Skeletal muscle satellite cell (primary cell): Measurements from ENCODE around the gene SOHLH1.
"Not testable (repeated sequence)": the region's sequence is repeated elsewhere in the genome, so short reads cannot be mapped to it uniquely, and the experiment has no call there.

ENCODE experiments used
- H3K27me3 ChIP-seq: 2 replicates; pipeline ENCODE4 v1.7.0; 2013; ENCODE audit warnings: low read length; ENCODE audit not compliant: control insufficient read depth, insufficient read depth
- H3K36me3 ChIP-seq: 2 replicates; pipeline ENCODE4 v1.7.0; 2013; ENCODE audit warnings: mild to moderate bottlenecking, control low read depth, low read length; ENCODE audit not compliant: insufficient read depth
- H3K4me1 ChIP-seq: 2 replicates; pipeline ENCODE4 v1.7.0; 2013; ENCODE audit warnings: low read length; ENCODE audit not compliant: control insufficient read depth, insufficient read depth
- H3K4me2 ChIP-seq: 2 replicates; pipeline ENCODE4 v1.7.0; 2013; ENCODE audit warnings: mild to moderate bottlenecking, low read length
- H3K4me3 ChIP-seq: 2 replicates; pipeline ENCODE4 v1.7.0; 2013; ENCODE audit warnings: low read length
- H3K9ac ChIP-seq: 2 replicates; pipeline ENCODE4 v1.7.0; 2013; ENCODE audit warnings: mild to moderate bottlenecking, low read depth, low read length, moderate library complexity
- H3K9me3 ChIP-seq: replicated peaks from 2 replicates; pipeline ENCODE4 v1.7.0; 2013; ENCODE audit warnings: mild to moderate bottlenecking, control low read depth, low read length

Gene SOHLH1

DNA sequence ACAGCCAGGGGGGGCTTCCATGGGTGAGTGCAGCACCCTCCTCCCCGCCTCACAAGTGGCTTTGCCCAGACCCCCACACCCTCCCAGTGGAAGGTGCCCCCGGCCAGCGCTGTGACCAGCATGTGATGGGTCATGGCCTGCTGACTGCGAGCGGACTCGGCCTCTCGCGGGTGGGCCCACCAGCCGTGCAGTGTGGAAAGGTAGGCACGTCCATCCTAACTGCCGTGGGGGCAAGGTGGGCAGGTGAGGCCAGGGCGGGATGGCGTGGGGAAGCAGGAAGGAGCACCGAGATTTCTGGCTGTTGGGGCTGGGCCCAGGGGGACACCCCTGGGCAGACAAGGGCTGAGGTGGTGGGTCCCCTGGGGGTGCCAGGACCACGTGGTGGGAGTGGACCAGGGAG lies 12.1 kb downstream of the SOHLH1 start:
- Histone ChIP-seq H3K4me2 (no peak overlapping the region), H3K9me3 (no peaks in the 10 kb centered on the region), H3K4me3 (no peak overlapping the region), H3K27me3 (no peaks in the 10 kb centered on the region), H3K4me1 (peaks cover 2% of the 10 kb centered on the region), H3K9ac (no peak overlapping the region), H3K36me3 (no peaks in the 10 kb centered on the region)

DNA sequence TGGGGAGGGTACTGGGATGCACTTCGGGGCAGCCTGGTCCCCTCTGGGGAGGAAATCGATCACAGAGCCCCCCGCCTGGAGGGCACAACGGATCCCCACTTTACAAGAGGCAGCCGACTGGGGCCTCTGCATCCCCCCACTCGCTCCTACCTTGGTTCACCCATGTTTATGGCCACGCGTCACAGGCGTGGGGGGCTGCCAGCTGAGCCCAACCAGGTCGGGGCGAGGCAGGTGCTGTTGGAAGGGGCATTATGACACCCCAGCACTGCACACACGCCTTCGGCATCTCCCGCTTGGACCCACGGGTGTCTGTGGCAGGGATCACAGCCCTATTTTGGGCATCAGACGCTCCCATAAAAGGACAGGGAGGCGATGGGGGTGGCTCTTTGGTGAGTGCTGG lies 14.6 kb downstream of the SOHLH1 start:
- Histone ChIP-seq H3K9ac (no peak overlapping the region), H3K4me2 (no peak overlapping the region), H3K36me3 (no peaks in the 10 kb centered on the region), H3K4me3 (no peak overlapping the region), H3K9me3 (no peaks in the 10 kb centered on the region), H3K27me3 (no peaks in the 10 kb centered on the region), H3K4me1 (no peaks in the 10 kb centered on the region)

DNA sequence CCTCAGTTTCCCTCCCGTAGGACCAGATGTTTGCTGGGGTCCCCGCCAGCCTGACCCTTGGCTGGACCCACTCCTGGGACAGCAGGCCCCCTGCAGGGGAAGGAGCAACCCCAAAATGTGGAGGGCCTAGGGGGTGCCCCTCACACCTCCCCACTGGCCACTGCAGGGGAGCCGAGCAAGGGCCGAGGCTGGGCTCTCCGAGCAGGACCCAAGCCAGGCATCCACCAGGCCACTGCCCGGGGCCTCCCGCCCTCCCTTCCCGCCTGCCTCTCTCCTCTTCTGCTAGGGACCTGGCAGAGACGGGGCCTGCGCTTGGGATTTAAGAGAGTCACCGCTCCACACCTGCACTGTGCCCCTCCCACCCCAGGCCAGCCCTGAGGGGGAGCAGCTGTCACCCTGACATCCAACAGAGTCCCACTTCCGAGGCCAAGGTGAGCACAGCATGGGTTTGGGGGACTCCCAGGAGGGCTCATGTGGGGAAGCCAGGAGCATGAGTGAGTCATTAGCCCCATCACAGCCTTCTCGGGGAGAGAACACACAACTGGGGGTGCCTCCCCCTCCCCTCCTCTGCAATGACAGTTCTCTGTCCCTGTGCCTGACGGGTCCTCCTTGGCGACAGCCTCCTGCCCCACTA lies 15.8 kb downstream of the SOHLH1 start:
- Histone ChIP-seq H3K27me3 (no peaks in the 10 kb centered on the region), H3K36me3 (no peaks in the 10 kb centered on the region), H3K9me3 (no peaks in the 10 kb centered on the region), H3K4me2 (no peak overlapping the region), H3K4me1 (no peaks in the 10 kb centered on the region), H3K4me3 (no peak overlapping the region), H3K9ac (no peak overlapping the region)

DNA sequence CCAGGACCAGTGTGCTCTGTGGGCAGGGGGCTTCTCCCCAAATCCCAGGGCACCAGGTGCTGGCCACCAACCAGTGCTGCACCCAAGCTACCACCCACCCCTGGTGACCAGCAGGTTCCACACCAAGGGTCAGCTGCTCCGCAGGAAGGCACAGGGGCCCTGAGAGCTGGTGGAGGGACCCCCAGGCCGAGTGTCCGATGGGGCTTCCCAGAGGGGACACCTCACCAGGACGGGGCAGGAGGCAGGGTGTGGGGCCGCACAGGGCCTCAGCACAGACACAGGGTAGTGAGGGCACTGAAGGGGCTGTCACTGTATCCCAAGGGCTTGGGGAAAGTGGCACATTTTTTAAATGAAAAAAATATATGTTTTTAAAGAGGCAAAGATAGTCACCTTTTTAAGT lies 18.1 kb downstream of the SOHLH1 start:
- no peaks in the 10 kb centered on the region for H3K4me1 ChIP-seq
- no peak overlapping the region for H3K4me3 ChIP-seq
- no peaks in the 10 kb centered on the region for H3K36me3 ChIP-seq
- H3K27me3 ChIP-seq = no peaks in the 10 kb centered on the region
- no peak overlapping the region for H3K9ac ChIP-seq
- H3K4me2 ChIP-seq = no peak overlapping the region
- no peaks in the 10 kb centered on the region for H3K9me3 ChIP-seq

DNA sequence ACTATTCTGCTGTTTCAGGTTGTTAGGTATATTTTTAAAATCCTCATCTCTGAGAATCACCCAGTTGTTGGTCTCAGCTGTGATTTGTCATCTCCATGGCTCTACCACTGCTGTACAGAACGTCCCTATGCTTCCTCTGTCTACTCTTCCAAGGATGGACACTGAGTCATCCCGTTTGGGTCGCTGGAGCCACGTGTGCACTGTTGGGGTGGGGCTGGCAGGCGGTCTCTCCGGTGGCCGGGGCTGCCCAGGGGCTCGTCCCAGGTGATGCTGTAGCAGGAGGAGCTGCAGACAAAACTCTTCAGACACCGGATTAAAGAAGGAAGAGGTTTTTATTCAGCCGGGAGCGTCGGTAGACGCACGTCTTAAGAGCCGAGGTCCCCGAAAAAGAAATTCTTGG lies 19.2 kb downstream of the SOHLH1 start:
- Histone ChIP-seq H3K9me3 (no peaks in the 10 kb centered on the region), H3K4me1 (no peaks in the 10 kb centered on the region), H3K27me3 (no peaks in the 10 kb centered on the region), H3K4me3 (no peak overlapping the region), H3K36me3 (no peaks in the 10 kb centered on the region), H3K4me2 (no peak overlapping the region), H3K9ac (no peak overlapping the region)

DNA sequence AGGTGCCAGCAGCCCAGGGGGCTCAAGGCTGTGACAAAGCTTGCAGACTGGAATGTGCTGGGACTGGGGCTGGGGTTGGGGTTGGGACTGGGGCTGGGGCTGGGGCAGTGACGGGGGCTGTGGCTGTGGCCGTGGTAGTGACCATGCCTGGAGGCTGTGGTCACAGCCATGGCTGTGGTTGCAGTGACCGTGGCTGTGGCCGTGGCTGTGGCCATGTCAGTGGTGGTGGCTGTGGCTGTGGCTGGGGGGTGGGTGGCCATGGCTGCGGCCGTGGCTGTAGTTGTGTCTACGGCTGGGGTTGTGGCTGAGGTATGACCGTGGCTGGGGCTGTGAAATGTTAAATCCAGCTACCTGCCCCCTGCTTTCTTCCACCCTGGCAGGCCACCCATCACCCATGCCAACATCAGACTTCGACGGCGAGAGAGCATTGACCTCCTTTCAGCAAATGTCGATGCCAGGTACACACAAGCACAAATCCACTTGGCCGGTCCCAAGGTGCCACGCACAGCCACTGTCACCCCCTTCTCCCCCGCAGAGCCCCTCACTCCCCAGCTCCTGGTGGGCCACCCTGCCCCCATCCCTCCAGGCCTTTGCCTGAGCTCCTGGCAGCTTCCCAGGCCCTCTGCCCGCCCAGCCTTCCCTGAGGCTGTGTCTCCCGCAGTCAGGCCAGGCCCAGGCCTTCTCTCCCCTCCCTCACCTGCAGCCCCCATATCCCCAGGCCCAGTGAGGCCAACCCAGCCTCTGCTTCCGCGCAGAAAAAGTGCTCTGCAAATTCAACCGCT lies 20.9 kb downstream of the SOHLH1 start:
- Histone ChIP-seq H3K4me1 (no peaks in the 10 kb centered on the region), H3K9ac (no peak overlapping the region), H3K4me3 (no peak overlapping the region), H3K4me2 (no peak overlapping the region), H3K36me3 (no peaks in the 10 kb centered on the region), H3K27me3 (peaks cover under 1% of the 10 kb centered on the region), H3K9me3 (no peaks in the 10 kb centered on the region)

DNA sequence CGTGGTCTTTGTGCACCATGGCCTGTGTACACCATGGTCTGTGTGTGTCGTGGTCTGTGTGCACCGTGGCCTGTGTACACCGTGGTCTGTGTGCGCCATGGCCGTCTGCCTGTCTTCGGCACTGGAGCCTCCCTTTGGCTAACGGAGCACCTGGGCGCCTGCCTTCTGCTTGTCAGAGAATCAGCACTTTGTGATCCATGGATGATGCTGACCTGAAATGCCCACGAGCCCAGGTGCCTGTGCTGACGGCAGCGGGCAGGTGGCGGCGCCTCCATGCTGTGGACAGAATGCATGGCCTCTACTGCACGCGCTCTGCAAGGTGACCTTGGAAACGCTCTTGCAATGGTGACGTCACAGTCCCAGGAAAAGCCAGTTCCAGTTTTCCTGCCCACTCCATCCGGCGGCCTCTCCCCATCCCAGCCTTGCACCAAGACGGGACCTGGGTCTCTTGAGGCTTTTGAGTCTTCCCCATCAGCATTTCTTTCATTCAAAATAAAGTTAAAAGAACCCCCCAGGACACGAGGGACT lies 21.6 kb downstream of the SOHLH1 start:
- H3K4me1 ChIP-seq = no peaks in the 10 kb centered on the region
- H3K9ac ChIP-seq = no peak overlapping the region
- no peaks in the 10 kb centered on the region for H3K9me3 ChIP-seq
- no peak overlapping the region for H3K4me2 ChIP-seq
- H3K4me3 ChIP-seq = no peak overlapping the region
- H3K27me3 ChIP-seq = peaks cover 5% of the 10 kb centered on the region
- no peaks in the 10 kb centered on the region for H3K36me3 ChIP-seq

DNA sequence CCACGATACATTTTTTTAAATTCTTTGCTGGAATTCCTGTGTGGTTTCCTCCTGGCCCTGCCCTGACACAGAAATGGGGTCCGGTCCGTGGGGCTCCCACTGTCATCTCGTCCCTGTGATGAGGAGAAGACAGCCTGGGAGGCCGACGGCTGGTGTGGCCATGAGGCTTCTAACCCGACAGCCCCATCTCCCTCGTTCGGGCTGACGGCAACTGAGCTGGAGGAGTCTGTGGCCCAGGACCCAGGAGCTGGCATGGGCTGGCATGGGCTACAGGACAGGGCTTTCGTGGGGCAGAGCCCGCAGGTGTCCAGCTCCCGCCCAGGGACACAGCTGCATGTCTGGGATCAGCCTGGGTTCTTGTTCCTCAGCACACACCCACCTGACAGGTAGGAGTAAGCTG lies 22.4 kb downstream of the SOHLH1 start:
- H3K4me3 ChIP-seq = no peak overlapping the region
- no peaks in the 10 kb centered on the region for H3K36me3 ChIP-seq
- peaks cover 5% of the 10 kb centered on the region for H3K27me3 ChIP-seq
- no peak overlapping the region for H3K4me2 ChIP-seq
- H3K9me3 ChIP-seq = no peaks in the 10 kb centered on the region
- no peaks in the 10 kb centered on the region for H3K4me1 ChIP-seq
- no peak overlapping the region for H3K9ac ChIP-seq

DNA sequence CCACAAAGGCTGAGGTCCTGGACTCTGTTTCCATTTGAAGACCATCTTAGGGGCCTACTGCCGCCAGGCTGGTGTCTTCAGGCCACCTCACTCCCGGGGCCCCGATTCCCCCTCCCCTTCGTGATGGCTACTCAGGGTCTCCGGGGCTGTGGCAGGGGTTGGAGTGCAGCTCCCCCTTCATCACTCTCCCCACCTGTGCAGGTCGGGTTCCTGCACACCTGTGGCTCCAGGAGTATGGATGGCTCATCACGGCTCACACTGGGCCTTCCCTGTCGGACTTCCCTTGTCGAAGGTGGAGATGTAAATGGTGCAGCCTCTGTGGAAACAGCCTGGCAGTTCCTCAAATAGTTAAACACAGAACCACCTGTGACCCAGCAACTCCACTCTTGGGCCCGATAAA lies 24.3 kb downstream of the SOHLH1 start:
- Histone ChIP-seq H3K4me3 (no peak overlapping the region), H3K27me3 (peaks cover 5% of the 10 kb centered on the region), H3K4me1 (no peaks in the 10 kb centered on the region), H3K4me2 (no peak overlapping the region), H3K9me3 (no peaks in the 10 kb centered on the region), H3K36me3 (no peaks in the 10 kb centered on the region), H3K9ac (no peak overlapping the region)

DNA sequence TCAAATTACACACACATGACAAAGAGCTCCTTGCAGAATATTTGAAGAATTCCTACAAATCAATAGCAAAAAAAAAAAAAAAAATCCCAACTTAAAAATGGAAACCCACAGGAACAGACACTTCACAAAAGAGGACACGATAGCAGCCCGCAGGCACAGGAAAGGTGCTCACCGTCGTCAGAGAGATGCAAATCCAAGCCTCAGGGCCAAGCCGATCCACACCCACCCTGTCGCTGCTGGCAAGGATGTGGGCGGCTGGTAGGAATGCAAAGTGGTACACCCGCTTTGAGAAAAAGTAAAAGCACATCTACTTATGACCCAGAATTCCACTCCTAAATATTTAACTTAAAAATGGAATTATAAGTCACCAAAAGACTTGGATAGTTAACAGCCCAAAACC lies 25.3 kb downstream of the SOHLH1 start:
- Histone ChIP-seq H3K36me3 (no peaks in the 10 kb centered on the region), H3K4me2 (no peak overlapping the region), H3K27me3 (peaks cover 5% of the 10 kb centered on the region), H3K9me3 (no peaks in the 10 kb centered on the region), H3K4me1 (no peaks in the 10 kb centered on the region), H3K4me3 (no peak overlapping the region), H3K9ac (no peak overlapping the region)

DNA sequence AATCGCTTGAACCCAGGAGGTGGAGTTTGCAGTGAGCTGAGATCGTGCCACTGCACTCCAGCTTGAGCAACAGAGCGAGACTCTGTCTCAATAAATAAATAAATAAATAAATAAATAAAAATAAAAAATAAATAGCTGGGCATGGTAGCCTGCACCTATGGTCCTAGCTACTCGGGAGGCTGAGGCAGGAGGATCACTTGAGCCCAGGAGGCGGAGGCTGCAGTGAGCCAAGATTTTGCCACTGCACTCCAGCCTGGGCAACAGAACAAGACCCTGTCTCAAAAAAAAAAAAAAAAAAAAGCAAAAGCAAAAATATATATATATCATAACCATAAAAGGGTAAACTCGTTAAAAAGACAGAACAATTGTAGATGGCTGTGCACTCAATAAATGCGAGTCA lies 26.5 kb downstream of the SOHLH1 start:
- not testable (repeated sequence) for H3K27me3 ChIP-seq, H3K4me3 ChIP-seq, H3K9me3 ChIP-seq, H3K4me2 ChIP-seq, H3K4me1 ChIP-seq, H3K9ac ChIP-seq, H3K36me3 ChIP-seq

DNA sequence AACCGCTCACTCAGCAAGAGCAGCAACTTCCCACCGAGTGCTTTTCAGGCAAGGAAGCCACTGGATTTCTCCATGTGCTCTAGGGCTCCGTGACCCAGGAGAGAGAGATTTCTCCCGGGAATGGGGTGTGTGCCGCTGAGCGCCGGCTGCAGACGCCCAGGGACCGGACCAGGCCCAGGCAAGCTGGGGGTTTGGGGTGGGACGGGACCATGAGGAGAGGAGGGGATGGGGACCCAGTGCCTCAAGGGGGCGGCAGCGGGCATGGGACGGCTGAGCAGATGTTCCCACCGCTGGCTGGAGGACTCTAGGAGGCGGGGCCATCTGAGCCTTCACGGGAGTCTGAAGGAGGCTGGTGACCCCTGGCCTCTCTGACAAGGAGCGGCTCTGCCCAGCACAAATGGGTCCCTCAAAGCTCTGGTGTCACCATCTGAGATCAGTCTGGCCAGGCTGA lies 27.7 kb downstream of the SOHLH1 start:
- Histone ChIP-seq H3K27me3 (peaks cover 5% of the 10 kb centered on the region), H3K36me3 (no peaks in the 10 kb centered on the region), H3K9me3 (no peaks in the 10 kb centered on the region), H3K4me1 (no peaks in the 10 kb centered on the region), H3K4me3 (no peak overlapping the region), H3K9ac (no peak overlapping the region), H3K4me2 (no peak overlapping the region)
